NCI-H82 (cell line): ENCODE data around the gene TRNT1.

Experiments
- DNase-seq: peaks from one replicate; lab custom pipeline; 2025; lab: John Stamatoyannopoulos, UW

The TRNT1 gene

GRCh38 chr3:3178498-3179328 is 52.0 kb downstream of the TRNT1 start:
- DNase-seq = no peak

GRCh38 chr3:3179407-3180094 is 52.8 kb downstream of the TRNT1 start, which contains the start of gene CRBN:
TSS of gene CRBN (minus strand) at chr3:3179691. CDS start at chr3:3179687, 4 bp downstream.
- DNase-seq = peak; percentile 84

- no peak for DNase-seq
Measured at GRCh38 chr3:3180456-3180855, 53.7 kb downstream of the TRNT1 start.

GRCh38 chr3:3184876-3185275 is 58.1 kb downstream of the TRNT1 start:
- DNase-seq = no peak

GRCh38 chr3:3189102-3189727 is 62.5 kb downstream of the TRNT1 start:
- DNase-seq = no peak

- DNase-seq = no peak
Measured at GRCh38 chr3:3189961-3190360, 63.2 kb downstream of the TRNT1 start.

- DNase-seq = no peak
Measured at GRCh38 chr3:3191675-3192285, 65.0 kb downstream of the TRNT1 start.

- no peak for DNase-seq
Measured at GRCh38 chr3:3192286-3192675, 65.5 kb downstream of the TRNT1 start.

GRCh38 chr3:3194861-3195260 is 68.1 kb downstream of the TRNT1 start:
- DNase-seq = no peak

GRCh38 chr3:3196148-3196861 is 69.6 kb downstream of the TRNT1 start:
- peak; percentile 52 for DNase-seq
